Muscle layer of colon (tissue), 2 donors: ENCODE data around the gene BTBD19.

Experiments
- H3K27ac ChIP-seq: one replicate; pipeline ENCODE4 v1.7.0; 2013; ENCODE audit warnings: low read depth, mild to moderate bottlenecking, low read length, moderate library complexity
- H3K27me3 ChIP-seq, 2 donors: one replicate each; pipeline ENCODE4 v1.7.0; 2013; ENCODE audit warnings: low read length in 2 of 2, mild to moderate bottlenecking in 2 of 2; ENCODE audit not compliant: insufficient read depth in 2 of 2, control insufficient read depth in 1 of 2
- H3K36me3 ChIP-seq: one replicate; pipeline ENCODE4 v1.7.0; 2013; ENCODE audit warnings: mild to moderate bottlenecking, low read length; ENCODE audit not compliant: insufficient read depth
- H3K4me1 ChIP-seq: one replicate; pipeline ENCODE4 v1.7.0; 2013; ENCODE audit warnings: mild to moderate bottlenecking, low read length; ENCODE audit not compliant: insufficient read depth
- H3K4me3 ChIP-seq, 2 donors: one replicate each; pipeline ENCODE4 v1.7.0; 2013; ENCODE audit warnings: low read length in 2 of 2, low read depth in 1 of 2, mild to moderate bottlenecking in 1 of 2, moderate library complexity in 1 of 2
- H3K9ac ChIP-seq: one replicate; pipeline ENCODE4 v1.7.0; 2013; ENCODE audit warnings: low read length
- H3K9me3 ChIP-seq: one replicate; pipeline ENCODE4 v1.7.0; 2013; ENCODE audit warnings: mild to moderate bottlenecking, low read length
- donor health status: abdominal sarcoma.
- donor health status: Adenocarcinoma of cecum.

The BTBD19 gene

GRCh38 chr1:44857446-44857845 lies 49.1 kb downstream of the BTBD19 start:
- Histone ChIP-seq H3K36me3 (no peaks in the 10 kb centered on the region), H3K27me3 (no peaks in the 10 kb centered on the region), H3K4me3 (no peak overlapping the region), H3K9me3 (no peaks in the 10 kb centered on the region), H3K9ac (no peak overlapping the region), H3K4me1 (peaks cover 4% of the 10 kb centered on the region), H3K27ac (no peak overlapping the region)

DNA sequence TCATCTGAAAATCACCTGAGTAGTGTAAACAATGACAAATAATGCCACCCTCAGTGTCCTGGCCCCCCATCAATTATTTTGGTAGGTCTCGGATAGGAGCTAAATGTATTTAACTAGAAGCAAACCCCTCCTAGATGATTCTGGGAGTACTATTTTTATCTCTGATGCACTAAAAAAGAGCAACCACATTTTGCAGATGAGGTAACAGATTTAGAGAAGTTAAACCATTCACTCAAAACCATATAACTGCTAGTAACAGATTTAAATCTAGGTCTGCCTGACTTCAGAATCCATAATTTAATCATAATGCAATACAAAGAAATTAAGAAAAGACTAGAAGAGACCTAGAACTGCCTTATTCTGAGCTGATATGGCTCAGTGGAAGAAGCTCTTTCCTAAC lies 52.0 kb downstream of the BTBD19 start:
- Histone ChIP-seq H3K4me1 (peaks cover 4% of the 10 kb centered on the region), H3K27ac (no peak overlapping the region), H3K4me3 (no peak overlapping the region), H3K9me3 (no peaks in the 10 kb centered on the region), H3K27me3 (no peaks in the 10 kb centered on the region), H3K9ac (no peak overlapping the region), H3K36me3 (no peaks in the 10 kb centered on the region)

DNA sequence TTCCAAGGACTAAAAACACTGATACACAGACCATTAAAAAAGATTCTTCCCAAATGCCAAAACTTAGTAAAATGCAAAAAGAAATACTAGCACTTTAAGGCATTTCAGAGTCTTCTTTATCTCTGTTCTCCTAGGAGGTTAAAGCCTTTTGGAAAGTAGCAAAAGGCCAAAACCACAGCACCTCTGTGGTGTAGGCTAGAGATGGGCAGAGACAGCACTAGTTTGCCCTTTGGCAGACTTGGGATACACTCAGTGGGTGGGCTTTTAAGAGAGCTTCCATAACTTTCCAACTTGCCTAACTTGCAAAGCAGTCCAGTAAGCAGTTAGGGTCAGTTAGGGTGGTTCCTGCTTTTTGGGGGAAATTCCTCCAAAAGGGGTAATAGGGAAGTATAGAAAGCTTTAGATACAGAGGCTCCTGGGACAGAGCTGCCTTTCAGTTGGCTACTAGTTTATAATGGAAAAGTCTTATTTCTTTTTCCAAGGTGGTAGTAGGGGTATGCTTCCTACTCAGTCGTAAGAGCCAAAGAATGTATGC lies 52.6 kb downstream of the BTBD19 start:
- H3K27me3 ChIP-seq: no peaks in the 10 kb centered on the region
- no peak overlapping the region for H3K9ac ChIP-seq
- H3K4me3 ChIP-seq: no peak overlapping the region
- no peak overlapping the region for H3K27ac ChIP-seq
- H3K9me3 ChIP-seq: no peaks in the 10 kb centered on the region
- H3K4me1 ChIP-seq: peaks cover 4% of the 10 kb centered on the region
- no peaks in the 10 kb centered on the region for H3K36me3 ChIP-seq

DNA sequence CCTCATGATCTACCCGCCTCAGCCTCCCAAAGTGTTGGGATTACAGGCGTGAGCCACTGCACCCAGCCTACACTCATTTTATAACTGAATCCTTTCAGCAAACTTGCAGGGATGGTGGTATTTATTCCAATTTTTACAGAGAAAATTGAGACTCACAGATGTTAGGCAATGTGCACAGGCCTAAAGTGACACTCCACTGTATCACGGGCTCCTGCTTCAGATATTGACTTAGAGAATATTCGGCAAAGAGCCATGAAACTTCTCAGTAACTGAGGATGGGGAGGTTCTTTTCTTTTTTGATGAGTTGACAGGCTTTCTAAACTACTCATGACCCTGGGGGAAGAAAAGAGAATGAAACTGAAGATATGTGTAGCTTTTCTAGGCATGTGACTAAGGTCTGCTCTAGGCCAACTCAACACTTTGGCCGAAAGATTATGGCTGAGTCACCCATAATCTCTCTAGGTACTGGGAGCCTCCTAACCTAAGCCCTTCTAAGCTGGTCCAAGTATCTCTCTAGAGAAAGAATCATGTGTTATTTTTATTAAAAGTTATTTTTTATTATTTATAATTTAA lies 54.6 kb downstream of the BTBD19 start:
- Histone ChIP-seq H3K9me3 (no peaks in the 10 kb centered on the region), H3K9ac (no peak overlapping the region), H3K27ac (no peak overlapping the region), H3K27me3 (no peaks in the 10 kb centered on the region), H3K36me3 (peaks cover 6% of the 10 kb centered on the region), H3K4me1 (peaks cover 4% of the 10 kb centered on the region), H3K4me3 (no peak overlapping the region)
